Measurements from ENCODE around the gene JADE2. TPM values are rescaled to one million over a fixed set of nuclear protein-coding genes. Genes with fewer than 3 reads are reported as not detected.
A peak's percentile ranks its signal among the peaks of the same experiment; 100 is the strongest.
"Not testable (repeated sequence)": the region's sequence is repeated elsewhere in the genome, so short reads cannot be mapped to it uniquely, and the experiment has no call there.

JADE2 gene
- total RNA-seq, 1 donor from 2014 or later = 2.1 TPM

DNA sequence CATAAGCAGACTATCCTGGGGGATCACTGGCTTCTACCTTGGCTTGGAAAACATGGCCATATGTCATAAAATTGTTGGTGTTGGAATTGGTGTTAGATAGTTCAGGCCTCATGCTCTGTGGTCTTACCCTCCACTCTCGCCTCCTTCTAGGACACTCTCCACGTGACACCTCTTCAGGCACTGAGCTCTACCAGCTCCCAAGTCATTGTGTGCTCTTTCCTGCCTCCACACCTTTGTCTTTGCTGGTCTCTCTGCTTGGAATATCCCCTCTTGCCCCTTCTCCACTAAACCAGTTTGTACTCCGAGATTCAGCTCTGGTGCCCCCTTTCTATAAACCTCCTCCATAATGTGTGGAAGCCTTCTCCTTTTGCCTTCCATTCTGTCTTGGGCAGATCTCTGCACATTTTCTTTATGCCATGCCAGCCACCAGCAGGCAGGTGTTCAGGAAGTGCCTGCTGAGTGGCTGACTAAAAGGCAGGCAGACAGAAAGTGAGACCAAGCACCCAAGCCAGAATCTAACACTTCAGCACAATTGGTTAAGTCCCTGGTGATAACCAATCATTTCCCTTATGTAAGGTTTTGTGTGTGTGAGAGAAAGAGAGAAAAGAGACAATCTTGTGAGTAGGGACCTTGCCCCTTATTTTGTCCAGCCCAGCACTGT is 69.5 kb downstream of the JADE2 start:
- Mint-ChIP-seq H3K9me3 (ENCODE audit: unreplicated experiment) (peaks cover 3% of the 10 kb centered on the region), H3K36me3 (ENCODE audit: unreplicated experiment) (no peaks in the 10 kb centered on the region), H3K4me1 (ENCODE audit: low read depth, unreplicated experiment) (peaks cover 6% of the 10 kb centered on the region), H3K27me3 (ENCODE audit: unreplicated experiment) (no peaks in the 10 kb centered on the region), H3K4me3 (ENCODE audit: unreplicated experiment) (no peak overlapping the region), H3K27ac (ENCODE audit: unreplicated experiment) (peak overlapping the region; percentile 1)
- DNase-seq = no peak
- TF ChIP-seq, protein P1, sequence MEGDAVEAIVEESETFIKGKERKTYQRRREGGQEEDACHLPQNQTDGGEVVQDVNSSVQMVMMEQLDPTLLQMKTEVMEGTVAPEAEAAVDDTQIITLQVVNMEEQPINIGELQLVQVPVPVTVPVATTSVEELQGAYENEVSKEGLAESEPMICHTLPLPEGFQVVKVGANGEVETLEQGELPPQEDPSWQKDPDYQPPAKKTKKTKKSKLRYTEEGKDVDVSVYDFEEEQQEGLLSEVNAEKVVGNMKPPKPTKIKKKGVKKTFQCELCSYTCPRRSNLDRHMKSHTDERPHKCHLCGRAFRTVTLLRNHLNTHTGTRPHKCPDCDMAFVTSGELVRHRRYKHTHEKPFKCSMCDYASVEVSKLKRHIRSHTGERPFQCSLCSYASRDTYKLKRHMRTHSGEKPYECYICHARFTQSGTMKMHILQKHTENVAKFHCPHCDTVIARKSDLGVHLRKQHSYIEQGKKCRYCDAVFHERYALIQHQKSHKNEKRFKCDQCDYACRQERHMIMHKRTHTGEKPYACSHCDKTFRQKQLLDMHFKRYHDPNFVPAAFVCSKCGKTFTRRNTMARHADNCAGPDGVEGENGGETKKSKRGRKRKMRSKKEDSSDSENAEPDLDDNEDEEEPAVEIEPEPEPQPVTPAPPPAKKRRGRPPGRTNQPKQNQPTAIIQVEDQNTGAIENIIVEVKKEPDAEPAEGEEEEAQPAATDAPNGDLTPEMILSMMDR (IDR thresholded peaks at IDR 0.05; ENCODE audit: partially characterized antibody, unreplicated experiment) = no peak

DNA sequence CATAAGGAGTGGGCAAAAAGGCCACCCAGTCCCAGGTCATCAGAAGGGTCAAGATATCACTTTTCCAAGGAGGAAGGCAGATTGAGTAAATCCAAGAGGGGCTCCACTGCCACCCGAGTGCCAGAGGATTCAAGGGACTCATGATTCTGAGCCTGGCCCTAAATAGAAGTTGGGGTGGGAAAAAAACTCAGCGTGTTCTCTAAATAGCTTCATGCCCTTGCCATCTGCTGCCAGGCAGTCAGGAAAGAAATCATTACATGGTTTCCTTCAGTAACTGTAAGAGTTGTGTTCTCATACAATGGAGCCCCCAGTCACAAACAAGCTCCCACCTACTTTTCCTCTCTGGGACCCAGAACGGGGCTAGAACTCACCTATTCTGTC is 70.0 kb downstream of the JADE2 start:
- Mint-ChIP-seq H3K27ac (ENCODE audit: unreplicated experiment) (no peak overlapping the region), H3K9me3 (ENCODE audit: unreplicated experiment) (peaks cover 3% of the 10 kb centered on the region), H3K4me1 (ENCODE audit: low read depth, unreplicated experiment) (peaks cover 6% of the 10 kb centered on the region), H3K4me3 (ENCODE audit: unreplicated experiment) (no peak overlapping the region), H3K27me3 (ENCODE audit: unreplicated experiment) (no peaks in the 10 kb centered on the region), H3K36me3 (ENCODE audit: unreplicated experiment) (no peaks in the 10 kb centered on the region)
- no peak for DNase-seq
- TF ChIP-seq, protein P1 (IDR thresholded peaks at IDR 0.05; ENCODE audit: partially characterized antibody, unreplicated experiment) = no peak

DNA sequence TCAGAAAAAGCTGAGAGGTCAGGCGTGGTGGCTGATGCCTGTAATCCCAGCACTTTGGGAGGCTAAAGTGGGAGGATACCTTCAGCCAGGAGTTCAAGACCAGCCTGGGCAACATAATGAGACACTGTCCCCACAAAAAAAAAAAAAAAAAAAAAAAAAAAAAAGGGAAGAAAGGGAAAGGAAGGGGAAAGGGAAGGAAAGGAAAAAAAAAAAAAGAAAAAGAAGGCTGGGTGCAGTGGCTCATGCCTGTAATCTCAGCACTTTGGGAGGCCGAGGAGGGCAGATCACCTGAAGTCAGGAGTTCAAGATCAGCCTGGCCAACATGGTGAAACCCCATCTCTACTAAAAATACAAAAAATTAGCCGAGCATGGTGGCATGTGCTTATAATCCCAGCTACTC is 74.3 kb downstream of the JADE2 start:
- H3K27me3 Mint-ChIP-seq (ENCODE audit: unreplicated experiment); DNase-seq; H3K9me3 Mint-ChIP-seq (ENCODE audit: unreplicated experiment); H3K4me3 Mint-ChIP-seq (ENCODE audit: unreplicated experiment); H3K27ac Mint-ChIP-seq (ENCODE audit: unreplicated experiment); H3K4me1 Mint-ChIP-seq (ENCODE audit: low read depth, unreplicated experiment); H3K36me3 Mint-ChIP-seq (ENCODE audit: unreplicated experiment): not testable (repeated sequence)

DNA sequence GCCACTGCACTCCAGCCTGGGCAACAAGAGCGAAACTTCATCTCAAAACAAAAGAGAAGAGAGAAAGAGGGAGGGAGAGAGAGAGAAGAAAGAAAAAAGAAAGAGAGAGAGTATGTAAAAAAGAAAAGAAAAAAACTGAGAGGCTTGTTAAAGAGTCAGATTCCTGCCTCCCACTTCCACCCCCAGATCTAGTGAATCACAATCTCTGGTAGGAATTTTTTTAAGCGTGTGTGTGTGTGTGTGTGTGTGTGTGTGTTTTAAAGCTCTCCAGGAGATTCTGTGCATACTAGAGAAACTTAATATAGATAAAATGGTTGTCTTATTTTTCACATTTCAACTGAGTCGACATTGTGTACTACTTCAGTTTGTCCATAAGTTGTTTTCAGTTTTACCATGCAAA is 75.1 kb downstream of the JADE2 start:
- H3K4me3 Mint-ChIP-seq (ENCODE audit: unreplicated experiment) = no peak overlapping the region
- TF ChIP-seq, protein P1 (IDR thresholded peaks at IDR 0.05; ENCODE audit: partially characterized antibody, unreplicated experiment) = no peak
- no peak overlapping the region for H3K27ac Mint-ChIP-seq (ENCODE audit: unreplicated experiment)
- H3K4me1 Mint-ChIP-seq (ENCODE audit: low read depth, unreplicated experiment) = no peaks in the 10 kb centered on the region
- H3K36me3 Mint-ChIP-seq (ENCODE audit: unreplicated experiment) = no peaks in the 10 kb centered on the region
- no peak for DNase-seq
- H3K27me3 Mint-ChIP-seq (ENCODE audit: unreplicated experiment) = no peaks in the 10 kb centered on the region
- no peaks in the 10 kb centered on the region for H3K9me3 Mint-ChIP-seq (ENCODE audit: unreplicated experiment)

DNA sequence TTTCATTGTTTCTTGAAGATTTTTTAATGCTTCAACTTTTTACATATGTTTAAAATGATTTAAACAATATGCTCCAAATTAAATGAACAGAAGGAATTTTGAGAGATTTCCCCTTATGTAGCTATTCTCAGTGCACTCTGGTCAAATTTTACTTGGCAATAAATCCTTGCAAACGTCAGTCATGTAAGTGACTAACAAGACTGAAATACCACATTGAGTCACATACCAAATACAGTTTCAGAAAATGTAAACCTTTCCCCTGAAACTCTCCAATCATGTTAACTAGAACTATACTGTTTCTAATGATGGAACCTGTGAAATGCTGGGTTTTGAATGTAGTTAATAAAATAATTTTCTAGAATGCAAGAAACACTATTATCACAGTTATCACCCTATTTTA is 77.6 kb downstream of the JADE2 start:
- H3K4me3 Mint-ChIP-seq (ENCODE audit: unreplicated experiment) = no peak overlapping the region
- no peak for DNase-seq
- no peaks in the 10 kb centered on the region for H3K36me3 Mint-ChIP-seq (ENCODE audit: unreplicated experiment)
- H3K27me3 Mint-ChIP-seq (ENCODE audit: unreplicated experiment) = no peaks in the 10 kb centered on the region
- H3K27ac Mint-ChIP-seq (ENCODE audit: unreplicated experiment) = no peak overlapping the region
- H3K9me3 Mint-ChIP-seq (ENCODE audit: unreplicated experiment) = no peaks in the 10 kb centered on the region
- TF ChIP-seq, protein P1 (IDR thresholded peaks at IDR 0.05; ENCODE audit: partially characterized antibody, unreplicated experiment) = no peak
- H3K4me1 Mint-ChIP-seq (ENCODE audit: low read depth, unreplicated experiment) = no peaks in the 10 kb centered on the region

Measured in glutamatergic neuron (in vitro differentiated cells).